ENCODE results near the gene SLC6A8. TPM values are rescaled to one million over a fixed set of nuclear protein-coding genes. Genes with fewer than 3 reads are reported as not detected.

SLC6A8 gene
- total RNA-seq, 1 donor from 2014 or later = 229 TPM

GRCh38 chrX:153640045-153640686 lies 47.6 kb upstream of the SLC6A8 start:
- intact Hi-C loops (cut with micrococcal nuclease) = no loop called here
- peaks cover 59% of the 10 kb centered on the region for H3K27me3 ChIP-seq (ENCODE audit: low read depth)
- H3K36me3 ChIP-seq = no peaks in the 10 kb centered on the region
- no peak overlapping the region for H3K4me3 ChIP-seq
- DNase-seq = no peak
- H3K4me1 ChIP-seq = peaks cover 19% of the 10 kb centered on the region
- TF ChIP-seq CTCF (IDR thresholded peaks at IDR 0.05; ENCODE audit: borderline replicate concordance) = no peak
- no peaks in the 10 kb centered on the region for H3K9me3 ChIP-seq (replicated peaks)
- H3K27ac ChIP-seq (replicated peaks) = no peak overlapping the region

GRCh38 chrX:153640736-153641575 lies 46.8 kb upstream of the SLC6A8 start:
- DNase-seq = no peak
- H3K27me3 ChIP-seq (ENCODE audit: low read depth) = peaks cover 67% of the 10 kb centered on the region

GRCh38 chrX:153641627-153642026 lies 46.1 kb upstream of the SLC6A8 start:
- Histone ChIP-seq H3K27ac (replicated peaks) (no peak overlapping the region), H3K9me3 (replicated peaks) (no peaks in the 10 kb centered on the region), H3K4me1 (peaks cover 19% of the 10 kb centered on the region), H3K4me3 (peak overlapping the region; percentile 45), H3K27me3 (ENCODE audit: low read depth) (peaks cover 74% of the 10 kb centered on the region), H3K36me3 (no peaks in the 10 kb centered on the region)
- TF ChIP-seq CTCF (IDR thresholded peaks at IDR 0.05; ENCODE audit: borderline replicate concordance) = no peak
- no peak for DNase-seq
- intact Hi-C loops (cut with micrococcal nuclease) = no loop called here

More at GRCh38 chrX:153640736-153641575, 46.8 kb upstream of the SLC6A8 start:
- Histone ChIP-seq H3K36me3 (no peaks in the 10 kb centered on the region), H3K4me3 (no peak overlapping the region), H3K27ac (replicated peaks) (no peak overlapping the region), H3K4me1 (peaks cover 19% of the 10 kb centered on the region), H3K9me3 (replicated peaks) (no peaks in the 10 kb centered on the region)
- TF ChIP-seq CTCF (IDR thresholded peaks at IDR 0.05; ENCODE audit: borderline replicate concordance) = no peak
- intact Hi-C loops (cut with micrococcal nuclease) = no loop called here

GRCh38 chrX:153642051-153642654 lies 45.6 kb upstream of the SLC6A8 start:
- Histone ChIP-seq H3K27me3 (ENCODE audit: low read depth) (peaks cover 79% of the 10 kb centered on the region), H3K36me3 (no peaks in the 10 kb centered on the region), H3K9me3 (replicated peaks) (no peaks in the 10 kb centered on the region), H3K27ac (replicated peaks) (no peak overlapping the region), H3K4me1 (peaks cover 19% of the 10 kb centered on the region), H3K4me3 (peak overlapping the region; percentile 45)
- intact Hi-C loops (cut with micrococcal nuclease) = no loop called here
- DNase-seq = no peak
- TF ChIP-seq CTCF (IDR thresholded peaks at IDR 0.05; ENCODE audit: borderline replicate concordance) = no peak

- H3K4me1 ChIP-seq = peaks cover 19% of the 10 kb centered on the region
- H3K27me3 ChIP-seq (ENCODE audit: low read depth) = peaks cover 86% of the 10 kb centered on the region
- no peaks in the 10 kb centered on the region for H3K9me3 ChIP-seq (replicated peaks)
- H3K36me3 ChIP-seq = no peaks in the 10 kb centered on the region
- no peak for TF ChIP-seq CTCF (IDR thresholded peaks at IDR 0.05; ENCODE audit: borderline replicate concordance)
- peak overlapping the region; percentile 45 for H3K4me3 ChIP-seq
- intact Hi-C loops (cut with micrococcal nuclease) = no loop called here
- DNase-seq = no peak
- H3K27ac ChIP-seq (replicated peaks) = no peak overlapping the region
Measured at GRCh38 chrX:153642655-153643430, 44.9 kb upstream of the SLC6A8 start.

Data from left ventricle myocardium inferior (tissue), 1 donor.